ENCODE data around the gene NOTO. TPM values are rescaled to one million over a fixed set of nuclear protein-coding genes. Genes with fewer than 3 reads are reported as not detected.
A peak's percentile ranks its signal among the peaks of the same experiment; 100 is the strongest.

NOTO gene
- total and polyA plus RNA-seq, 2 of the 8 experiments (the other 6 are each of a cell fraction or from before 2014, with no cell fraction given) = 0.33 to 0.54 TPM

GRCh38 chr2:73238976-73239375 lies 36.6 kb downstream of the NOTO start:
- peak overlapping the region; percentile 27; the same call in 1 of the 2 replicates for H2BK12ac ChIP-seq (ENCODE audit: low read depth, low read length)
- H3K79me2 ChIP-seq (ENCODE audit: control insufficient read depth in 1 of 2, insufficient read depth in 2 of 2, low read length in 2 of 2) = peaks cover 52 to 85% of the 10 kb centered on the region in 2 experiments
- no peak overlapping the region for H2BK120ac ChIP-seq (replicated peaks; ENCODE audit: low read depth, low read length)
- H3K4me3 ChIP-seq (ENCODE audit: extremely low read depth in 1 of 4, insufficient read depth in 2 of 4, low read depth in 3 of 4, low read length in 4 of 4) = no peak overlapping the region
- no peak overlapping the region; a peak in 1 of 4 replicates for H3K4me2 ChIP-seq (ENCODE audit: insufficient read depth in 1 of 2, low read depth in 2 of 2, low read length in 2 of 2)
- H3K9ac ChIP-seq (replicated peaks in 1 of 4; ENCODE audit: extremely low read depth in 1 of 4, low read depth in 3 of 4, low read length in 3 of 4) = peak overlapping the region in 1 of 4 experiments; percentile 37; a peak in 1 of 7 replicates
- peaks cover 8% of the 10 kb centered on the region for H3K79me1 ChIP-seq (ENCODE audit: low read depth, low read length)
- no peak for DNase-seq (ENCODE audit: low read depth in 1 of 2, low spot score in 2 of 2)
- peaks cover 13 to 52% (median 33%) of the 10 kb centered on the region in 4 experiments for H3K36me3 ChIP-seq (ENCODE audit: control insufficient read depth in 2 of 4, insufficient read depth in 4 of 4, low read length in 3 of 4)
- H2BK5ac ChIP-seq (ENCODE audit: low read depth, low read length) = no peak overlapping the region; the same call in 1 of the 2 replicates
- H4K5ac ChIP-seq (ENCODE audit: insufficient read length, low read depth, low read length) = no peak overlapping the region
- H2AK5ac ChIP-seq (ENCODE audit: low read depth, low read length) = peak overlapping the region; percentile 5; the same call in 1 of the 2 replicates
- no peak for FAIRE-seq
- peaks cover 5 to 18% (median 12%) of the 10 kb centered on the region in 4 experiments; a peak in 5 of 7 replicates for H3K4me1 ChIP-seq (replicated peaks in 1 of 4; ENCODE audit: control insufficient read depth in 3 of 4, insufficient read depth in 4 of 4, low read length in 3 of 4)
- peaks cover 9 to 32% of the 10 kb centered on the region in 2 experiments for H4K20me1 ChIP-seq (replicated peaks in 1 of 2; ENCODE audit: control insufficient read depth in 1 of 2, insufficient read depth in 2 of 2, low read length in 2 of 2)
- no peak overlapping the region for H4K8ac ChIP-seq (ENCODE audit: extremely low read depth, insufficient read depth, low read length)
- 100% methylated on average over 1 of the region's 1 CpG; no CpG with 5 or more reads in 1 of the 2 experiments for WGBS, 2 experiments (ENCODE audit: extremely low coverage in 1 of 2, insufficient coverage in 1 of 2, insufficient read length in 1 of 2, insufficient replicate concordance in 2 of 2, low coverage in 1 of 2, low lambda C conversion rate in 2 of 2, missing lambda C conversion rate in 1 of 2)
- no peaks in the 10 kb centered on the region for H3K9me3 ChIP-seq (ENCODE audit: insufficient read depth in 2 of 2, low read depth in 1 of 2, low read length in 1 of 2)
- H3K27ac ChIP-seq (ENCODE audit: low read depth, low read length) = peak overlapping the region; percentile 55
- H3K56ac ChIP-seq (replicated peaks; ENCODE audit: insufficient read length, low read depth, low read length) = no peak overlapping the region
- H3K4ac ChIP-seq (replicated peaks; ENCODE audit: insufficient read length, low read depth, low read length) = no peak overlapping the region
- no peak overlapping the region for H2BK15ac ChIP-seq (ENCODE audit: low read length)
- no peak overlapping the region for H2AFZ ChIP-seq (ENCODE audit: low read length)
- H3K23me2 ChIP-seq (ENCODE audit: low read depth, low read length) = peaks cover 9% of the 10 kb centered on the region
- no peak overlapping the region for H2BK20ac ChIP-seq (ENCODE audit: low read length)
- no peaks in the 10 kb centered on the region for H3K27me3 ChIP-seq (replicated peaks in 1 of 4; ENCODE audit: control insufficient read depth in 3 of 4, extremely low read depth in 1 of 4, insufficient read depth in 3 of 4, low read length in 3 of 4)
- no peak overlapping the region for H3K23ac ChIP-seq (ENCODE audit: insufficient read length)
- no peak overlapping the region for H4K91ac ChIP-seq (replicated peaks; ENCODE audit: insufficient read length, low read length)
- H3K18ac ChIP-seq (ENCODE audit: extremely low read depth, low read length) = no peak overlapping the region
- CTCF ChIA-PET (ENCODE audit: partially characterized antibody) = interaction anchor here (0.6 to 10.2 kb wide), 8 partner anchors 12 to 1245 kb away, joined by 3 to 51 read pairs (median 4); partner anchors contain the start of gene EGR4
- POLR2A ChIA-PET (ENCODE audit: partially characterized antibody) = interaction anchor here (1.2 to 7.5 kb wide), 7 partner anchors 9 to 153 kb away, joined by 3 to 105 read pairs (median 6); no protein-coding TSS in a partner anchor
- no peak overlapping the region for H3K14ac ChIP-seq (ENCODE audit: insufficient read length)
- TF ChIP-seq USF2 (IDR thresholded peaks at IDR 0.05; ENCODE audit: low read length) = no peak
- TF ChIP-seq NANOG (IDR thresholded peaks at IDR 0.05; ENCODE audit: insufficient read depth, low read depth, low read length, poor library complexity, severe bottlenecking) = no peak
- TF ChIP-seq JUN (IDR thresholded peaks at IDR 0.05; ENCODE audit: low read depth, low read length) = no peak
- TF ChIP-seq MAX (IDR thresholded peaks at IDR 0.05) = no peak
- no peak for TF ChIP-seq SIRT6 (IDR thresholded peaks at IDR 0.05; ENCODE audit: low read length)
- no peak for TF ChIP-seq SRF (IDR thresholded peaks at IDR 0.05; ENCODE audit: low read depth, low read length)
- TF ChIP-seq ASH2L (IDR thresholded peaks at IDR 0.05; ENCODE audit: low read length) = no peak
- no peak for TF ChIP-seq RFX5 (IDR thresholded peaks at IDR 0.05; ENCODE audit: borderline replicate concordance, low read depth, low read length)
- TF ChIP-seq BCL11A (IDR thresholded peaks at IDR 0.05; ENCODE audit: low read depth in 2 of 2, low read length in 2 of 2) = no peak

Measured in H1 (cell line).